Prostate gland (tissue), 2 donors: ENCODE data around the gene ZNF83.

Source experiments
- POLR2A ChIP-seq: fragments of 450-650 bp; IDR thresholded peaks from one replicate; pipeline ENCODE4 v1.6.1; 2016; ENCODE audit warnings: antibody characterized with exemption, mild to moderate bottlenecking
- POLR2AphosphoS5 ChIP-seq: sonication (generic); formaldehyde crosslinking; IDR thresholded peaks from one replicate; pipeline ENCODE4 v1.6.1; 2017; ENCODE audit warnings: antibody characterized with exemption
- TF ChIP-seq, protein P1 (sequence below), 4 experiments: fragments of 200-600 bp in 2 of 4; fragments of 450-650 bp in 2 of 4; sonication (generic) in 2 of 4; IDR thresholded peaks; 1 replicate in 3 of 4; 2 replicates in 1 of 4; pipeline ENCODE4 v1.5.1; 2016 to 2019; ENCODE audit warnings: antibody characterized with exemption in 4 of 4, mild to moderate bottlenecking in 2 of 4, moderate library complexity in 2 of 4

DNA sequence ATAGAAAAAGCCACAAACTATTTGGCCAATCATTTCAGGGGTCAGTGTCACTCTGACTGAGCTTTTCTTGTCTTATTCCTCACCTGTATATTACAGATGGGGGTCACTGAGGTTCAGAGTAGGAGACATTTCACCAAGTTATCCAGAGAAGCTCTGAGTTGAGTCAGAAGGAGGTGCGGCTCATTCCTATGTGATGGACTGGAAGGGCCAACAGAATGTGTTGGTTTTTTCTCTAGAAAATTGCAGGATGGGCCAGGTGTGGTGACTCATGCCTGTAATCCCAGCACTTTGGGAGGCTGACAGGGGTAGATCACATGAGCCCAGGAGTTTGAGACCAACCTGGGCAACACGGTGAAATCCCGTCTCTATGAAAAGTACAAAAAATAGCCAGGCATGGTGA lies 24.5 kb upstream of the ZNF83 start:
- TF ChIP-seq, protein P1, sequence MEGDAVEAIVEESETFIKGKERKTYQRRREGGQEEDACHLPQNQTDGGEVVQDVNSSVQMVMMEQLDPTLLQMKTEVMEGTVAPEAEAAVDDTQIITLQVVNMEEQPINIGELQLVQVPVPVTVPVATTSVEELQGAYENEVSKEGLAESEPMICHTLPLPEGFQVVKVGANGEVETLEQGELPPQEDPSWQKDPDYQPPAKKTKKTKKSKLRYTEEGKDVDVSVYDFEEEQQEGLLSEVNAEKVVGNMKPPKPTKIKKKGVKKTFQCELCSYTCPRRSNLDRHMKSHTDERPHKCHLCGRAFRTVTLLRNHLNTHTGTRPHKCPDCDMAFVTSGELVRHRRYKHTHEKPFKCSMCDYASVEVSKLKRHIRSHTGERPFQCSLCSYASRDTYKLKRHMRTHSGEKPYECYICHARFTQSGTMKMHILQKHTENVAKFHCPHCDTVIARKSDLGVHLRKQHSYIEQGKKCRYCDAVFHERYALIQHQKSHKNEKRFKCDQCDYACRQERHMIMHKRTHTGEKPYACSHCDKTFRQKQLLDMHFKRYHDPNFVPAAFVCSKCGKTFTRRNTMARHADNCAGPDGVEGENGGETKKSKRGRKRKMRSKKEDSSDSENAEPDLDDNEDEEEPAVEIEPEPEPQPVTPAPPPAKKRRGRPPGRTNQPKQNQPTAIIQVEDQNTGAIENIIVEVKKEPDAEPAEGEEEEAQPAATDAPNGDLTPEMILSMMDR (IDR thresholded peaks at IDR 0.05) = no peak
- TF ChIP-seq POLR2A = no peak
- TF ChIP-seq POLR2AphosphoS5 = no peak
